KOPT-K1 (cell line): ENCODE data around the gene MICALL2.

ENCODE experiments used
- H3K27ac ChIP-seq: fragments of 200-600 bp; sonication (generic); 2 replicates; pipeline ENCODE4 v1.5.1; 2016; ENCODE audit warnings: antibody characterized with exemption, mild to moderate bottlenecking, low read depth, low read length; ENCODE audit not compliant: poor library complexity, severe bottlenecking
- H3K36me3 ChIP-seq: fragments of 200-600 bp; sonication (generic); 2 replicates; pipeline ENCODE4 v1.5.1; 2017; ENCODE audit warnings: antibody characterized with exemption, mild to moderate bottlenecking, low read length, moderate library complexity; ENCODE audit not compliant: insufficient read depth
- H3K9me3 ChIP-seq: fragments of 200-600 bp; sonication (generic); 2 replicates; pipeline ENCODE4 v1.5.1; 2017; ENCODE audit warnings: antibody characterized with exemption, low read length, mild to moderate bottlenecking; ENCODE audit not compliant: insufficient read depth, poor library complexity, severe bottlenecking

Gene MICALL2

GRCh38 chr7:1415389-1415990 is 43.8 kb downstream of the MICALL2 start:
- no peaks in the 10 kb centered on the region for H3K36me3 ChIP-seq
- no peaks in the 10 kb centered on the region for H3K9me3 ChIP-seq
- no peak overlapping the region for H3K27ac ChIP-seq

GRCh38 chr7:1413936-1414639 is 45.2 kb downstream of the MICALL2 start:
- no peak overlapping the region for H3K27ac ChIP-seq
- no peaks in the 10 kb centered on the region for H3K9me3 ChIP-seq
- H3K36me3 ChIP-seq = no peaks in the 10 kb centered on the region

- Histone ChIP-seq H3K36me3 (no peaks in the 10 kb centered on the region), H3K9me3 (no peaks in the 10 kb centered on the region), H3K27ac (no peak overlapping the region)
These were observed 46.7 kb downstream of the MICALL2 start for GRCh38 chr7:1412322-1413261.

DNA sequence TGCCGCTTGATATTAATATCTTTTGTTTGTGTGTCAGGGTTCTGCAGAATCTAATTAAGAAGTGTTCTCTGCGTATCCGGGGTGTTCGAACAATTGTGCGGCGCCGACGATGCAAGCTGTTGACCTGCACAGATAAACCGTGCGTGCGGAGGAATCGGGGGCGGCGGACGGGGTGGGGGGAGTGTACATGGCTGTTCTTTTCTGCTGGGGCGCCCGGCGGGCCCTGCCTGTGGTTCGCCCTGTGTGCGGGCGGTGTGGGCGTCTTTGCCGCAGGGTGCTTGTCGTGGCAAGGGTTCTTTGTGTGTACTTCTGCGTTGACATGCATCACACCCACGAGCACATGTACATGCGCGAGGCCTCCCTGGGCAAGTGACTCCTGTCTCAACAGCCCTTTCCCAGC is 47.9 kb downstream of the MICALL2 start:
- H3K36me3 ChIP-seq = no peaks in the 10 kb centered on the region
- H3K27ac ChIP-seq = no peak overlapping the region
- H3K9me3 ChIP-seq = no peaks in the 10 kb centered on the region

GRCh38 chr7:1410992-1411391 is 48.3 kb downstream of the MICALL2 start:
- H3K27ac ChIP-seq = no peak overlapping the region
- H3K9me3 ChIP-seq = no peaks in the 10 kb centered on the region
- no peaks in the 10 kb centered on the region for H3K36me3 ChIP-seq

- Histone ChIP-seq H3K27ac (no peak overlapping the region), H3K9me3 (no peaks in the 10 kb centered on the region), H3K36me3 (no peaks in the 10 kb centered on the region)
These were observed 49.7 kb downstream of the MICALL2 start for GRCh38 chr7:1409555-1409954.

DNA sequence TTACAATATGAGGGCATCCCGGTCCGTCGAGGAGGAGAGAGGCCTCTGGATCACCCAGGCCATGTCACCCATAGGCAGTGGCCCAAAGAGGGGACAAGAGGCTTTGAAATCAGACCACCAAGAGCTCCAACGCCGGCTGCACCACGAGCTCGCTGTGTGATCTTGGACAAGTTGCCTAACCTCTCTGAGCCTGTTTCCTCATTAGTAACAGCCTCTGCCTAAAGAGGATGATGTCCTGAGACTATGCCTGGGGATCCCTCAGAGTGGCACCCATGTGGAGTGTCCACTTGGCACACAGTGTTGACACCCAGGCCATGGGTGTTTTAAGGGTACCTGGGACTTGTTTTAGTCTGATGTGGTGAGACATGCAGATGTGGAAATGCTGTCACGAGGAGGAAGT is 50.8 kb downstream of the MICALL2 start:
- H3K36me3 ChIP-seq = no peaks in the 10 kb centered on the region
- no peak overlapping the region for H3K27ac ChIP-seq
- no peaks in the 10 kb centered on the region for H3K9me3 ChIP-seq

DNA sequence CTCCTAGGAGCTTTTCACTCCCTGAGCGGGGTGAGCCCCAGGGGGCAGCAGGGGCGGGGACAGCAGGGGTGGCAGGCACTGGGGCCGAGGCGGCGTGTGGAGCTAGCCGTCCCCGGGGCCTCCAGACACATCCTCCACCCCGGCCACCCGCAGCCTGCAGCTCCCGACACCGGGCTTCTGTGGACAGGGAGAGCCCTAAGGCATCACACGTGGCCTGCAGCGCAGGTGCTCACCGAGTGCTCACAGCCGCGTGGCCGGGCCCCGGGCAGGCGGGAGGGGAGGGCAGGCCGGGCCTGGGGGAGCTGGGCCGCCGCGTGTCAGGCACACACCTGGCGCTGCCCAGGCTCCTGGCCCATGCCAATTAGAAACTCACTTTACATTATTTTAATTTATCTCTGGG is 51.4 kb downstream of the MICALL2 start:
- no peak overlapping the region for H3K27ac ChIP-seq
- H3K36me3 ChIP-seq = no peaks in the 10 kb centered on the region
- H3K9me3 ChIP-seq = no peaks in the 10 kb centered on the region

DNA sequence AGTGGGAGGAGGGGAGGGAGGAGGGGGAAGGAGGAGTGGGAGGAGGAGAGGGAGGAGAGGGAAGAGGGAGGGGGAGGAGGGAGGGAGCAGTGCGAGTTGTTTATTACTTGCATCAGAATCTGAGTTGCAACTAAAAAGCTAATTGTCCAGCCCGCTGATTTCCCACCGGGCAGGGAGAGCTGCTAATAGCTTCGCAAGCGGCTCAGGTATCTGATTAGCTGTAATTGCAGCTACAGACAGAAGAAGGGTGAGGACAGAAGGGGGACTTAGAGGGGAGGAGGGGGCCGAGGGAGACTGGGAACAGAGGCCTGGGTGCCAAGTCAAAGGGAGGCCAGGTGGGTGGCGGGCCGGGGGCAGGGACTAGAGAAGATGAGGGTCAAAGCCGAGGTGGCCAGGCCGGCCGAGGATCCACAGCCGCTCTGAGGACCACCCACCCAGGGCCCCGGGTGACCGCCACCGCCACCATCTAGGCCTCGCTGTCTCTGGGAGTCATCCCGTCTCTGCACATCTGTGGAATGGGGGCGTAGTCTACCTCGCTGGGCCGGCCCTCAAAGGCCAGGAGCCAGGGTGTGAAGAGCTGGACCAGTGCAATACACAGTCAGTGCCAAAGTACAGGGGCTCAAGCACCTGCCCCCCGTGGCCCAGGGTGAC is 54.2 kb downstream of the MICALL2 start:
- H3K36me3 ChIP-seq = no peaks in the 10 kb centered on the region
- peaks cover 7% of the 10 kb centered on the region for H3K9me3 ChIP-seq
- no peak overlapping the region for H3K27ac ChIP-seq

- Histone ChIP-seq H3K27ac (no peak overlapping the region), H3K9me3 (peaks cover 7% of the 10 kb centered on the region), H3K36me3 (no peaks in the 10 kb centered on the region)
These were observed 54.8 kb downstream of the MICALL2 start for GRCh38 chr7:1404460-1404809.

GRCh38 chr7:1403638-1404459 is 55.4 kb downstream of the MICALL2 start:
- no peak overlapping the region for H3K27ac ChIP-seq

DNA sequence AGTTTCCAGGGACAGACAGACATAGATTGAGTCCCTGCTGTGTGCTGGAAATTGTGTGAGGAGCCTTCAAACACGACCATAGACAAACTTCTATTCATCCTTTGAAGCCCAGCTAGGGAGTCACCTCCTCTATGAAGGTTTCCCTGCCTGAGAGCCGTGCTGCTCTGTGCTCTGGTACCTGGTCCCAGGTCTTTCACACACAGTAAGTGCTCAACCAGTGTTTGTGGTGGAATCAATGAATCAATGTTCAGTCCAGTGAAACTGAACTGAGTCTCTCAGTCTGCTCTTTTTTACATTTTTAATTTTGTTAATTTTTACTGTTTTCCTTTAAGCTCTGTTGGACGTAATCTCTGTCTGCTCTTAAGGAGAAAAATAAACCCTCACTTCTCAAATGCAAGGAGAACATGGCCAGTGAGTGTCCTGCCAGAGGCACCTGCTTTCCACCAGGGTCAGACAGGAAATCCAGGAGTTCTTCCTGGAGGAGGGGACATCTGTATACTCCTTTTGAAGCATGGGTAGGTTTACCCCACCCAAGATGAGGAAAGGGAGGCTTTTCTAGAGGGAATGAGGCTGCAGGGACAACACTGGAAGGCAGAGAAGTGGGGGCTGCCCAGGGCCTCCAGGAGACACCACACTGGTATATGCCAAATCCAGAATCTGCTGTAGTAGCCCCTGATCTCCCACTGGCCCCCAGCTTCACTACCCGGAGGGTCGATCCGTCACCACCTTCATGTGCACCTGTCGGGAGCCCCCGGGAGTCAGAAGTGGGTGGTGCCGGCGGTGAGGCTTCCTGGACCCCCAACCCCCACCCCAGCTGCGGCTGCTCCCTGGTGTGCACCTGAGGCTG is 56.3 kb downstream of the MICALL2 start:
- H3K36me3 ChIP-seq = no peaks in the 10 kb centered on the region
- H3K9me3 ChIP-seq = peaks cover 7% of the 10 kb centered on the region

More at GRCh38 chr7:1403638-1404459, 55.4 kb downstream of the MICALL2 start:
- no peaks in the 10 kb centered on the region for H3K36me3 ChIP-seq
- peaks cover 7% of the 10 kb centered on the region for H3K9me3 ChIP-seq

DNA sequence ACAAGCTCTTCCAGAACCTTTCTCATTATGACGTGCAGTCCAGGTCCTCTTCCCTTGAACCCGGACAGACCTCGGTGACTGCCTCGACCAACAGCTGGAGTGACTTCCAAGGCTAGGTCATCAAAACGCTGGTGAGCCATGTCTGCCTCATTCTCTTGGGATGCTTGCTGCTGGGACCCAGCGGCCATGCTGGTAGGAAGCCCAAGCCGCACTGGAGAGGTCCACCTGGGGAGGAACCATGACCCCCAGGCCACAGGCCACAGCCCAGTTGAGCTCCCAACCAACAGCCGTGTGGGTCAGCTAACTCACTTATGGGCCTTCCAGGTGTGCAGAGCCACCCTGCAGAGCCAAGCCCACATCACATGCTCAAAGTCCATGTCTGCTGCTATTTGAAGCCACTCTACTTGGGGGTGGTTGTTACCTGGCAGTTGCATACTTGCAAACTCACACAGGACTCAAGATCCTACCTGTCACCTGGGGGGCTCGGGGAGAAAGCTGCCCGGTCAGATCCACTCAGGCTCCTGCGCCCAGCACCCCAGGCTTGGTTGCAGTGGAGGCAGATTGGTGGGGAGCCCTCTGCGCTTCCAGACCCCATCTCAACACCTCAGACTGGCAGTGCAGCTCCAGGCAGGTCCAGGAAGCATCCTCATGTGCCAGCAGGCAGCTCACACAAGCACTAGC is 57.0 kb downstream of the MICALL2 start:
- Histone ChIP-seq H3K36me3 (no peaks in the 10 kb centered on the region), H3K27ac (no peak overlapping the region), H3K9me3 (peaks cover 7% of the 10 kb centered on the region)

More for the DNA sequence above, 56.3 kb downstream of the MICALL2 start:
- H3K27ac ChIP-seq = no peak overlapping the region
